Stimulated activated CD4-positive, alpha-beta T cell treated with anti-CD3 and anti-CD28 coated beads, Interleukin-4, amount 100 ng/mL, for 1 hour (primary cell): ENCODE measurements around the gene SMYD3.
"Not testable (repeated sequence)": the region's sequence is repeated elsewhere in the genome, so short reads cannot be mapped to it uniquely, and the experiment has no call there.

Source experiments
- DNase-seq: peaks from one replicate; pipeline ENCODE4 v3.0.0-alpha.2; 2020

Gene SMYD3

GRCh38 chr1:246001142-246001836 is 505.8 kb downstream of the SMYD3 start:
- DNase-seq: no peak

DNA sequence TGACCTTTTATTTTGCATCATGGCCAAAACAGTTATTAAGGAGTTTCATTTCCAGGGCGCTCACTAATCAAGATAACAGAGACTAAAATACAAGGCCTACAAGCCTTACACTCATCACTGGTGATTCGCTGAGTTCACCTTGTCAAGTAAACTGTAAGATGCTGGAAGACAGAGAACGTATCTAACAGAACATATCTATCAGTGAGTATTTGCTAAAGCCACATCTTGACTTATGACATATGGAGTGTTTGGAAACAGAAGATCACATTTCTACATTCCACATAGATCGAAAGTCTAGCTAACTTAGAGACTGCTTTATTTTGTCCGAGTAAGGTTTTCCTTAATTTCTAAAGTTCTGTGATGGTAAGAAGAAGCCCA is 506.5 kb downstream of the SMYD3 start:
- no peak for DNase-seq

GRCh38 chr1:245999697-246000637 is 507.1 kb downstream of the SMYD3 start:
- DNase-seq: no peak

DNA sequence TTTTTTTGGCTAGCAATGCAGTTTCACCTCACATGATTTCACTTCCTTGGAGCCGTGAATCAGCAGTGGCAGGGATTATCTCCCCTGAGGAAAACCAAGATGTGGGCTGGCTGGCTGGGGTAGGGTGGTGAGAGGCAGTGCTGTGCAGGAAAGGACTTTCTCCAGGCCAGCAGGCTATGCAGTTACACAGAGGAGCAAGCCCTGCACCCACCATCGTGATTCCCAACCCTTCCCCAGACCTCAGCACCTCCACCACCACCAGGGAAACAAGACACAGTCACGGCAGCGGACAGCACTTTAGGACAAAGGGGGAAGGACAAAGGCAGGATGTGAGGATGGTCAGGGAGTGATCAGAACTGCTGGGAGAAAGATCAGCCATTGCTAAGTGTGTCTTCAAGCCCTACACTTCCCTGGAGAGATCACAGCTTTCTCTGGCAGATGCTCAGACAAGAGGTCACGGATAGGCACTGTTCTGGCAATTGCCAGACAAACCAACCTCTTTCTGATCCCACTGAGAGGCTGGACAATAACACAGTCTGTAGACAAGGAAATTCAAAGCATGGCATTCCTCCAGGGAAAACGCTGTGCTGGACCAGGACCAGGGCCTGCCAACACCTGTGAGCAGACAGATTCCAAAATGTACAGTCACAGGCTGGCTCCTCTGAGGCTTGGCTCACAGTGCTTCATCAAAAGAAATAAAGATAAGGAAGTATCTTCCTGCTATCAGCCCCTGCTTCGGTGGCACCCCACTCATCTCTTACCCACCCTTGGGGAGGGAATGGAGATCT is 509.4 kb downstream of the SMYD3 start:
- no peak for DNase-seq

GRCh38 chr1:245996811-245997210 is 510.3 kb downstream of the SMYD3 start:
- DNase-seq: no peak

GRCh38 chr1:245995474-245995873 is 511.6 kb downstream of the SMYD3 start:
- DNase-seq: no peak

DNA sequence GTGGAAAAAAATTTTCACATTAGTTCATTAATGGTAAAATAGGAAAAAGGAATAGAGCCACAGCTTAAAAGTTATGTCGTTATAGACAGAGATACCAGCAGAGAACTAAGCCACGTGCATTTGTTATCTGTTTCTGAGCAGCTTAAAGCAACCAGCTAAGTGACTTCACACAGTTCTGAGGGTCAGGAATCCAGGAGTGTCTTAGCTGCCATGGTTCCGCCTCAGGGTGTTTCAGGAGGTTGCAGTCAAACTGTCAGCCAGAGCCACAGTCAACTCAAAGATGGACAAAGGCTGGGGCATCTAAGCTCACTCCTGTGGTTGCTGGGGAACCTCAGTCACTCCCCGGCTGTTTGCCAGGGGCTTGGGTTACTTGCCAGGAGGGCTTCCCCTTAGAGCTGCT is 515.8 kb downstream of the SMYD3 start:
- no peak for DNase-seq

DNA sequence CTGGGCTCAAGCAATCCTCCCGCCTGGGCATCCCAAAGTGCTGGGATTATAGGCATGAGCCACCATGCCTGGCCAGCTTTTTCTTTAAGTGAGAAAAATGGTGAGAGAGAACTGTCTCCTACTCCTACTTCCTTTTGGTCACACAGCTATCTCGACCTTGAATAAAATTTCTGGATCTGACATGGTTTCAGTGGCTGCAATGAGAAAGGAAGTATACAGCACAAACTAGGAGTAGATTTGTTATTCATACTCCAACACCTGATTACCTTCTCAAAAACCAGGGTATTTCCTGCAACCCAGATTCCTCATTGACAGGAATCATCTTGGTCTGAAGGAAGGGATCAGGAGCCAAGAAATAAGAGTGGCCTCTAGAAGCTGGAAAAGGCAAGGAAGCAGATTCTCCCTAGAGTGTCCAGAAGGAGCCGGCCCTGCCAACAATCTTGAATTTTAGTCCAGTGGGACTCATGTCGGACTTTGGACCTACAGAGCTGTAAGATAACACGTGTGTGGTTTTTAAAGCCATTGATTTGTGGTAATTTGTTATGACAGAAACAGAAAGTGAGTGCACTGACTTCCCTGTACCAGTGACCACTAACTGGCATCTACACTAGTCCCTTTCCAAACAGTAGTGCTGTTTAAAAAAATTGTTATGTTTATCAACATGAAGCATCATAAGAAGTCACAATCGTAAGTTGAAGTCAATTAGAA is 516.6 kb downstream of the SMYD3 start:
- DNase-seq: no peak

DNA sequence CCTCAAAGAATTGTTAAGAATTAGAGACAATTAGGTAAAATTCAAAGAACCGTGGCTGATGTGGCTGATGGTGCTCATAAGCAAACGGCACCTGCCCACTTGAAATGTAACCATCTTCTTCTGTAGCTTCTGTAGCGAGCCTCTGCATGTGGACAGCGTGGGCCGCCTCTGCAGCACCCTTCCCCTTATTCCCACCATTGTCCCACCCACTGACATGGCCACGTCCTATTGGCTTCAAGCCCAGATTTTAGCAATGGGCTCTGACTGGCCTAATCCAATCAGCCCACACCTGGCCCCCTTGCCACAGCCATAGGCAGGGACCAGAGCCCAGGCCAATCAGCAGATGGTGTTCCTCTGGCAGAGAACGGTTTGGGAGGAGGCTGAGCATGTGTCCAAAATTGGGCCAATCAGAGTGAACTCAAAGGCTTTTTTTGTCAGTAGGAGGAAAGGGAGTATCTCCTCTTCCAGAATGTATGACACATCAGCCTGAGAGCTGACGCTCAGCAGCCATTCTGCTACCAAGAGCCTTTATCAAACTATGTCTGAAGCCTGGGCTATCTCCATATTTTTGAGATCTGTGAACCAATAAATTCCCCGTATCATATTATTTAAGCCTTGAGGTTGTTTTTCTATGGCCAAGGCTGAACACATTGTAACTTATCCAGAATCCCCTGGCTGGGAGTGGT is 518.5 kb downstream of the SMYD3 start:
- no peak for DNase-seq

DNA sequence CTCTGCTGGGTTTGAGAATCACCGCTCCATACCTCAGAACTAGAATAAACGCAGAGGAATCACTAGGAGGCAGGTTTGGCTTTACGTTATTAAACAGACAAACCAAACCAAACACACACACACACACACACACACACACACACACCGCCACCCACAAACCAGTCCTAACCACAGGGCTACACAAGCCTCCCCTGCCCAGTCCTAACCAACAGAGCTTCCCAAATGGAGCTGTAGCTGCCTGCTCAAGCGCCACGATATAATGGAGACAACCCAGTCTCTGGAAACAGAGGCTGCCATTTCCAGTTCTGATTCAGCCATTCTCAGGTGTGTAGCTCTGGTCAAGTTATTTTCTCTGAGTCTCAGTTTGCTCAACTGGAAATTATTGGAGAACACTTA is 519.1 kb downstream of the SMYD3 start:
- no peak for DNase-seq

- DNase-seq: no peak
Measured at GRCh38 chr1:245987577-245987976, 519.5 kb downstream of the SMYD3 start.

- no peak for DNase-seq
Measured at GRCh38 chr1:245987219-245987545, 519.9 kb downstream of the SMYD3 start.

GRCh38 chr1:245986404-245987218 is 520.5 kb downstream of the SMYD3 start:
- DNase-seq: no peak

DNA sequence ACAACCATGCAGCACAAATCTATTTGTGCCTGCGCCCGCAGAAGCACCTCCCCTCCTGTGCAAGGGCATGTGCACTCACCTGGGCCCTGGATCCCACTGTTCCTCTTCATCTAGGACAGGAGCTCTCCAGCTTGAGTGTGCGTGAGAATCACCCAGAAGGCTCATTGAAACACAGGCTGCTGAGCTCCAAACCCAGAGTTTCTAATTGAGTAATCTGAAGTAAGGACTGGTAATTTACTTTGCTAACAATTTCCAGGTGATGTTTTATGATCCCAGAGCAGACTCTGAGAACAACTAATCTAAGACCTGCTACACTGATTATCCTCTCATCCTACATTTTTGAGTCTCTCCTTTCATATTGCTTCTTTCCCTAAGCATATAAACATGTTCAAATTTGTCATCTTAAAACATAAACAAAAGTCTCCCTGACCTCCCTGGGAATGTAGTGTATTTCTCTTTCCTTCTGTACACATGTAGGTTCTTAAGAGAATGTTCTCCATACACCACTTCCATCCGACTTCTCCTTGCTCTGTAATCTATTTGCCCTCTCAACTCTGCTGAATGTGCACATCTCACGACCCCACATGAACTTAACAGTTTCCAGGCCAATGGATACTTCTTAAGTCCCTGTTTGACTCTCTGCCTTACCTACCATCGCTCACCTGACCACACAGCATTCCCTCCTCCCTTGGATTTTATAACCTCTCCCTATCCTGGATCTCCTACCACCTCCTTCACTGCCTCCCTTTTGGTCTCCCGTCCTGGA is 522.5 kb downstream of the SMYD3 start:
- DNase-seq: no peak

DNA sequence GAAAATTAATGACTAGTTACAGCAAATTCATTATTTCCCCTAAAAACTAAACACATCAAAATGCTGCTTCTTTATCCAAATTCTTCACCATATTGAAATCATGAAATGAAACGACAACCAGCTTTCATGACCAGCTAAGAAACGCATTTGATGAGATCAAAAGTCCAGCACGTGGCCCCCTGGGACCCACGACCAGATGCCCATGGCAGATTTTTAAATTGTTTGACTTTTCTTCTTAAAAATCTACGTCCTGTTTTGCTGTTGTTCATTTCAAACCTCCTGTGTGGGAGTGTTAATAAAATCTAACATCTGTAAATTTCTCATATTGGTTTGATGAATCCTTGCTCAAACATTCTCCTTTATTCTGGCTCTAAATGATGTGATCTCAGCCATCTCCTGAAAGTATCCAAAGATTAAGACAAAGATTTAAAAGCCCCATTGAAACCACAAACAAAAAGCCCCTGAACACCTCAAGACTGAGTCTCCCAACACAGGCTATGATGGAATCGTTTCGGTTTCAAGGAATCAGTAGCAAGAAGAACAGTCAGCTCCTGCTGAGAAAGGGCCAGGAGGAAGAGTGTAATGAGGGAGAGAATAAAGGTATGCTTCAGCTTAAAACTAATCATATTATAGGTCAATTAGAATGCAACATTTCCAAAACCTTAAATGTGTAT is 523.6 kb downstream of the SMYD3 start:
- no peak for DNase-seq

DNA sequence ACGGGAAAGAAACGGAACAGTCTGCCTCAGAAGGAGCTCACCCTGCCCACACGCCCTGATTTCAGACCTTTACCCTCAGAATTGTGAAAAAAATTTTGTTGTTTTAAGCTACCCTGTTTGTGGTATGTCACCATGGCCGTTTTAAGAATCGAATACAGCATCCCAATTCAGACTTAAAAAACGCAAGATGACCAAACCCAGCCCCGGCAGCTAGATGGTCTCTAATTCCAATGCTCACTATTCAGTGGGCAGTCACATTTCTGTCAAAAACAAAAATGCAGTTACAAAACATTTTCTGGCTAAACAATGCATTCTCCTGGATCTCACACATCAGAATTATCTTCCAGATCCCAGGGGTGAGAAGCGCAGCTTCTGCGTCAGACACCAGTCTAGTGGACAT is 527.5 kb downstream of the SMYD3 start:
- DNase-seq: no peak

DNA sequence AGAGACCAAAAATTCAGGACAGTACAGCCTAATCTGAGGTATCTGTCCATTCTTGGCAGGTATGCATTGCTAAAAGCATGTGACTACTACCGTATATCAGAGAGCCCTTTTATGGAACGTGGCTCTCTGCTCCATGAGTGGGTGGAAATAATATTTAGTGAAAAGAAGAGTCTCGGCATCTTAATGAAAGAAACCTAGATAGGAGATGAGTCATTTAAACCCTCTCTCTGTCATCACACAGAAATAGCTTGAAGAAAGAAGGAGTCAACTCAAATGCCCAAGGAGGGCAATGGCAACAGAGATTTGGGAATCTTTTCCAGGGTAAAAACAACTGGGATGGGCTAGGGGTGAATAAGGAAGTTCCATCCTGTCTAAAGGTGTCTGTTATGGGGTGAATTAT is 528.2 kb downstream of the SMYD3 start:
- no peak for DNase-seq

GRCh38 chr1:245972476-245972875 is 534.6 kb downstream of the SMYD3 start:
- DNase-seq: no peak

DNA sequence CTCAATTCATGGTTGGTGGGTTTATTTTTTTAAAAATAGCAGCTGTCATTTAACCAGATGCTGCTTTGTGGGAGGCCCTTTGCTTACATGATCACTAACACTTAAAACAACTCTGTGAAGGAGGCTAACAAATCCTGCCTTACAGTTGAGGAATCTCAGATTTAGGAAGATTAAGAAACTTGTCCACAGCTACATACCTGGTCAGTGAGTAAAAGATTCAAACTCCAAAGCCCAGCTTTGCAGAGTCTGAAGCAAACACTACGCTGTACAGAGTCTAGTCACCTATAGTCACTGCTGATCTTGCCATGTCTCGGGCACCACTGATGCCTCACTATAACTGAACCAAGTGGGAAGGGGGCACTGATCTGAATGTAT is 535.4 kb downstream of the SMYD3 start:
- DNase-seq: no peak

GRCh38 chr1:245971076-245971710 is 535.9 kb downstream of the SMYD3 start:
- not testable (repeated sequence) for DNase-seq
